Stimulated activated CD8-positive, alpha-beta memory T cell treated with anti-CD3 and anti-CD28 coated beads, Interleukin-4, amount 100 ng/mL, for 48 hours (primary cell): Measurements from ENCODE around the gene KLRB1.
A peak's percentile ranks its signal among the peaks of the same experiment; 100 is the strongest.
"Not testable (repeated sequence)": the region's sequence is repeated elsewhere in the genome, so short reads cannot be mapped to it uniquely, and the experiment has no call there.

ENCODE experiments used
- DNase-seq: peaks from one replicate; pipeline ENCODE4 v3.0.0-alpha.2; 2020

Gene KLRB1

GRCh38 chr12:9607716-9608115, at the start of gene KLRB1:
Gene KLRB1, minus strand, starts transcription at chr12:9607916. Its CDS starts 77 bp downstream, at chr12:9607839.
- DNase-seq = no peak

GRCh38 chr12:9651265-9651729, 43.6 kb upstream of the KLRB1 start:
- DNase-seq = peak; percentile 77

- no peak for DNase-seq
Observed at GRCh38 chr12:9650151-9650576, 42.4 kb upstream of the KLRB1 start.

GRCh38 chr12:9649532-9649940, 41.8 kb upstream of the KLRB1 start:
- peak; percentile 63 for DNase-seq

GRCh38 chr12:9648701-9649531, 41.2 kb upstream of the KLRB1 start:
- DNase-seq = no peak

- DNase-seq = peak; percentile 95
Observed at GRCh38 chr12:9647825-9648700, 40.3 kb upstream of the KLRB1 start.

GRCh38 chr12:9646794-9647781, 39.4 kb upstream of the KLRB1 start:
- no peak for DNase-seq

GRCh38 chr12:9644985-9645551, 37.4 kb upstream of the KLRB1 start:
- DNase-seq = not testable (repeated sequence)

- DNase-seq = no peak
Observed at GRCh38 chr12:9643266-9643660, 35.5 kb upstream of the KLRB1 start.

GRCh38 chr12:9642606-9643265, 35.0 kb upstream of the KLRB1 start:
- no peak for DNase-seq

- no peak for DNase-seq
Observed at GRCh38 chr12:9640024-9640423, 32.3 kb upstream of the KLRB1 start.

- DNase-seq = no peak
Observed at GRCh38 chr12:9636851-9637206, 29.1 kb upstream of the KLRB1 start.

GRCh38 chr12:9636150-9636850, 28.6 kb upstream of the KLRB1 start:
- DNase-seq = no peak

- DNase-seq = no peak
Observed at GRCh38 chr12:9634969-9635754, 27.4 kb upstream of the KLRB1 start.

- peak; percentile 89 for DNase-seq
Observed at GRCh38 chr12:9634177-9634803, 26.6 kb upstream of the KLRB1 start.

- DNase-seq = no peak
Observed at GRCh38 chr12:9632766-9633165, 25.1 kb upstream of the KLRB1 start.

- DNase-seq = no peak
Observed at GRCh38 chr12:9626821-9627220, 19.1 kb upstream of the KLRB1 start.

GRCh38 chr12:9626291-9626690, 18.6 kb upstream of the KLRB1 start:
- DNase-seq = no peak

GRCh38 chr12:9625019-9625418, 17.3 kb upstream of the KLRB1 start:
- DNase-seq = no peak
